Stimulated activated CD4-positive, alpha-beta T cell treated with anti-CD3 and anti-CD28 coated beads, TNF-alpha, amount 100 ng/mL, for 48 hours (primary cell): Measurements from ENCODE around the gene NBPF15.
A peak's percentile ranks its signal among the peaks of the same experiment; 100 is the strongest.
"Not testable (repeated sequence)": the region's sequence is repeated elsewhere in the genome, so short reads cannot be mapped to it uniquely, and the experiment has no call there.

Experiments used
- DNase-seq, 3 donors: peaks; one replicate each; pipeline ENCODE4 v3.0.0-alpha.2; 2020; ENCODE audit warnings: low read depth in 3 of 3

The NBPF15 gene, protein sequence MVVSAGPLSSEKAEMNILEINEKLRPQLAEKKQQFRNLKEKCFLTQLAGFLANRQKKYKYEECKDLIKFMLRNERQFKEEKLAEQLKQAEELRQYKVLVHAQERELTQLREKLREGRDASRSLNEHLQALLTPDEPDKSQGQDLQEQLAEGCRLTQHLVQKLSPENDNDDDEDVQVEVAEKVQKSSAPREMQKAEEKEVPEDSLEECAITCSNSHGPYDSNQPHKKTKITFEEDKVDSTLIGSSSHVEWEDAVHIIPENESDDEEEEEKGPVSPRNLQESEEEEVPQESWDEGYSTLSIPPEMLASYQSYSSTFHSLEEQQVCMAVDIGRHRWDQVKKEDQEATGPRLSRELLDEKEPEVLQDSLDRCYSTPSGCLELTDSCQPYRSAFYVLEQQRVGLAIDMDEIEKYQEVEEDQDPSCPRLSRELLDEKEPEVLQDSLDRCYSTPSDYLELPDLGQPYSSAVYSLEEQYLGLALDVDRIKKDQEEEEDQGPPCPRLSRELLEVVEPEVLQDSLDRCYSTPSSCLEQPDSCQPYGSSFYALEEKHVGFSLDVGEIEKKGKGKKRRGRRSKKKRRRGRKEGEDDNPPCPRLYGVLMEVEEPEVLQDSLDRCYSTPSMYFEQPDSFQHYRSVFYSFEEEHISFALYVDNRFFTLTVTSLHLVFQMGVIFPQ

DNA sequence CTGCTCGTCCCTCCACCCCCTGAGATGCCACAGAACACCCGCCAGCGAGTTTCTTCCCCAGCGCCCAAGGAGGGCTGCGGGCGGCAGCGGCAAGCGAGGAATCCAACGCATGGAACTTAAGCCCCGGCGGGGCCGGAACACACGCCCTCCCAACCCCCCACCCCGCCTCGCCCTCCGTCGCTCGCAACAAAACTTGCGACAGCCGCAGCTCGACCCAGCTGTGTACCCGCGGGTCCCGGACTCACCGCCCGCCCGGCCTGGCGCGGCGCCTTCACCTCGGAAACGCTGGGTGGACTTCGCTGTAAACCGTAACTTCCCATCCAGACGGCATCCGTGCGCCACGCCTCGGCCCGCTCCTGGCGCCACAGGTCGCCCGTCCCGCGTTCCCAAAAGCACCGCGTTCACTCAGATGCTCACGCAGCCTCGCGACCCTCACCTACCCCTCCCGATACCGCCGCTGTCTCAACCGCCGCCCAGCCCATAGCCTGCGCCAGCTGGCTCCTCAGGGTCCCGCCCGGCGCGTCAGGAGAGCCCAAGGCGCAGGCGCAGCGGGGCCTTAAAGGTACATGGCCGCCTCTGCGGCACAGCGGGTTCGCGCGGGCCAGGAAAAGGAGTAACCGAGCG, at the start of gene NBPF15:
NBPF15 (minus strand) TSS at position 534 of the 624 bp plus-strand sequence. CDS start 21,666 bp downstream, outside the sequence.
- DNase-seq: peak; percentile 35 to 40 (median 37)

GRCh38 chr1:144496429-144496828, 35.0 kb upstream of the NBPF15 start:
- not testable (repeated sequence) for DNase-seq

- not testable (repeated sequence) for DNase-seq
These were observed 32.7 kb upstream of the NBPF15 start for GRCh38 chr1:144494130-144494529.

GRCh38 chr1:144490394-144490793, 28.9 kb upstream of the NBPF15 start:
- not testable (repeated sequence) for DNase-seq

DNA sequence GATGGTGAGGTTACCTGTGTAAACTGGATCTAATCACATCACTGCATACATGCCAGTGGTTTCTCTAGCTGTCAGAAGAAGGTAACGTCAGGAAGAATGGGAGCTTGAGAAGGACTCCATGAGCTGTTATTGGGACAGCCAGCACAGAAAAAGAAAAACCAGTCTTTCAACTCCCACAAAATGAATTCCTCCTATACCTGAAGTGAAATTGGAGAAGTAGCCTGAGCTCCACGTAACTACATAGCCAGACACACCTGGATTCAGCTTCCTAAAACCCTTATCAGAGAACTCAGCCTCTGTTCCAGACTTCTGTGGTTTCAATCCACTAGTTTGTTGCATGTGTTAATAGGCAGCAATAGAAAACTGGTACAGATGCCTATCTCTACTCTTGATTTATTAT, 25.5 kb upstream of the NBPF15 start:
- DNase-seq: not testable (repeated sequence)

- DNase-seq: not testable (repeated sequence)
These were observed 23.9 kb upstream of the NBPF15 start for GRCh38 chr1:144485048-144485993.

DNA sequence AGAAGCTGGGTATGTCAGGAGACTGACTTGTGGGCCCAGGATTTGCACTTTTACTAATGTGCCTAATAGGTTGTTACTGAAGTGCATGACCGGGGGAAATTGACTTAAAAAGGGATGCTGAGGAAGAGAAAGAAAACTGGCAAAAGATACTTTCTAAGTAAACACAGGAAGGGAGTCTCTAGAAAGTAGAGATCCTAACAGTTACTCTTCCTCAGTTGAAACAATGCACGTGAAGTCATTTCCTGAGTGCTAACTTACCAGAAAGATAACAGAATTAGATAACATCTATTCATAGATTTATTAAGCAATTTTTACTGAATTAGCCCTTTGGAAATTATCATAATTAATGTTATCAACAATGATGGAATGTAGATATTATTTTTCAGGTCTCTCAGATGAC, 12.4 kb upstream of the NBPF15 start:
- DNase-seq: not testable (repeated sequence)

GRCh38 chr1:144471434-144471833, 10.0 kb upstream of the NBPF15 start:
- not testable (repeated sequence) for DNase-seq

GRCh38 chr1:144461778-144462177, 309 bp upstream of the NBPF15 start:
- not testable (repeated sequence) for DNase-seq

- DNase-seq: peak in 2 of 3 donors; percentile 0 to 1
These were observed 783 bp downstream of the NBPF15 start for GRCh38 chr1:144460686-144461085.

DNA sequence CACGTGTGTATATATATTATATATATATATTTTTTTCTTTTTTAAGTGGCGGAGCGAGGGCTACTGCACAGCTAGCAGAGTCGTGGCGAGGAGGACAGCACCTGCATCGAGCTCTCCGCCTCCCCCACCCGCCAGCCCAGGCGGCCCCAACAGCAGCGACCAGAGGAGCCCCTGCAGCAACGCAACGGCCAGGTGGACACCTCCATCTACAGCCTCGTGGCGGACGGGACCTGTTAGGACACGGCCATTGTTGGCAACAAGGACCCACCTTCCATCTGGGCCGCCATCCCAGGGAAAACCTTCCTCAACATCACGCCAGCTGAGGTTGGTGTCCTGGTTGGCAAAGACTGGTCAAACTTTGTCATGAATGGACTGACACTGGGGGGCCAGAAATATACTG, 19.1 kb downstream of the NBPF15 start:
- DNase-seq: not testable (repeated sequence)

GRCh38 chr1:144439737-144440136, 21.7 kb downstream of the NBPF15 start:
- peak in 1 of 3 donors; percentile 2 for DNase-seq

- DNase-seq: peak; percentile 8 to 52 (median 41)
These were observed 42.4 kb downstream of the NBPF15 start for GRCh38 chr1:144418891-144419694.

GRCh38 chr1:144413404-144414118, 47.9 kb downstream of the NBPF15 start:
- DNase-seq: not testable (repeated sequence)

DNA sequence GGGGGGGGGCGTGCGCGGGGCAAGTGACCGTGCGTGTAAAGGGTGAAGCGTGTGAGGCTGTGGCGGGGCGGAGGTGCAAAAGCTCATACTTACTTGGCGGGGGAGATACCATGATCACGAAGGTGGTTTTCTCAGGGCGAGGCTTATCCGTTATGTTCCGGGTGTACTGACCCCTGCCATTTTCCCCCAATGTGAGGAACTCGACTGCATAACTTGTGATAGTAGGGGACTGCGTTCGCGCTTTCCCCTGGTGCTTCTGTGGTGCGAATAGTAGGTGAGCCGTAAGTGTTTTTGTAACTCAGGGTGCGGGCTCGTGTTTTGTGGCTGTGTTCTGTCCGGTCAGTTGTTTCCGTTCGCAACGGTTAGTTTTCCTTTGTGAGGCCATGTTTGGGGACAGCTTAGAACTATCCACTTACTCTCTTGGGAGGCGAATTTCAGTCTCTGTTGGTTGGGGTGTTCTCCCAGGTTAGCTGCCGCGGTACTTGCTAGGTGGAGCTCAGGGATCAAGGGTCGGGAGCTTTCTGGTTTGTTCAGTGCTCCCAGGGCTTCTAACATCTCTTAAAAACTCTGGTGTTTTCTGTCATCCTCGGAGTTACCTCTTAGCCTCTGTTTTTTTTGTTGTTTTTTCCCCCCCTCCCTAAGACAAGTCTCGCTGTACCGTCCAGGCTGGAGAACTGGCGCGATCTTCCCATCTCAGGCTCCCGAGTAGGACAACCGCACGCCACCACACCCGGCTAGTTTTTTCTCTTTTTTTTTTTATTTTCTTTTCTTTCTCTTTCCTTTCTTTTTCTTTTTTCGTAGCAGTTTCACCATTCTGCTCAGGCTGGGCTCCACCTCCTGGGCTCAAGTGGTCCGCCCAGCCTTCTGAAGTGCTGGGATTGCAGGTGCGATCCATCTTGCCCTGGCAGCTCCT, 48.7 kb downstream of the NBPF15 start:
- peak; percentile 83 to 87 (median 87) for DNase-seq

- peak; percentile 44 to 76 (median 46) for DNase-seq
These were observed 49.4 kb downstream of the NBPF15 start for GRCh38 chr1:144412068-144412471.

DNA sequence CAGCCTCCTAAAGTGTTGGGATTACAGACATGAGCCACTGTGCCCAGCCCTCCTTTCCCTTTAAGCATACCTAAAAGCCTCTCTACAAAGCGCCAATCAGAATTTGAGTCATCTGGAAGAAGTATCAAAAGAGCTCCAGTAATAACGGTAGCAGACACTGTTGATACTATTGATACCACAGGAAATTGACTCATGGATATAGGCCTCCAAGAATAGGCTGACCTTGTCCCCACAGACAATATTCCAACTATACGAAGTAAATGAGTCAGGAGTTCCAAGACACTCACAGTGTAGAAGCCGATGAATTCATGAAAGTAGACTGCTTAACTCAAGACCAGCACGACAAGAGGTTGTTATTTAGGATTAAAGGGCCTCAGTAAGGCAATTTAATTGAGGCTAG, 58.7 kb downstream of the NBPF15 start:
- DNase-seq: not testable (repeated sequence)

GRCh38 chr1:144371651-144372050, 89.8 kb downstream of the NBPF15 start:
- not testable (repeated sequence) for DNase-seq
